ENCODE data around the gene CFAP68. TPM values are rescaled to one million over a fixed set of nuclear protein-coding genes. Genes with fewer than 3 reads are reported as not detected.
A peak's percentile ranks its signal among the peaks of the same experiment; 100 is the strongest.

Gene CFAP68
- total and polyA plus RNA-seq, 2 of the 13 experiments (the other 11 are each of a cell fraction or from before 2014, with no cell fraction given), result 22.2 to 25.6 TPM

DNA sequence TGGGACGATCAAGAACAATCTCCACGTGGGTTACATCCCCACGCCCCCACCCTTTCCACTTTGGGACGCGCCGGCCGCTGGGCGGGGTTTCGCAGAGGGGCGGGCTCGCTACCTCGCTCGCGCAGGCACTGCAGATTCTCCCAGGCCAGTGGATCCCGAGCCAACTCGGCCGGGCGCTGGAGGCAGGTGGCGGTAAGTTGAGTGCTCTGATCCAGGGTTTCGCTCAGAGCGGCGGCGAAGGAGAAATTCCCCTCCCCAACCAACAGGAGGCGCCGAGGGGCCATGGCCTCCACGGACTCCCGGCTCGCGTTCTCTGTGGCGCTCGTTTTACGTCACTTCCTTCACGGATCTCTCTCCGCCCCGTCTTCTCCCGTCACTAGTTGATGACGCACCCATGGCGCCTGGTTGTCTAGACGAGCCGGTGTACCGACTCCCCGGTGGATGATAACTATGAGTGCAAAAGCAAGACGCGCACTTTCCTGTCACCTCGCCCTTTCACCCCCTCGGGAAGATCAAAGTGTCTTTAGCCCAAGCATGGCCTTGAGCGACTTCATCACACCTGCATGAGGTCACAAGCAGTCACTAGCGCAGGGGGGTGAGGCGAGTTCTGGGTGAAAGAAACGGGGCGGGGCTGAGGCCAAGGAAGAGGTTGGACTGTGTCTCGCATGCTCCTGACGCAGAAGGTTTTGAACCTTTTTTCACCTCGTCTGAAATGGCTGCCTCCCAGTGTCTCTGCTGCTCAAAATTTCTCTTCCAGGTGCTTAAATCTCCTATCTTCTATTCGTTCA, at the start of gene CFAP68, which contains the start of gene FDXACB1 (continued):
- TF ChIP-seq, protein P1, sequence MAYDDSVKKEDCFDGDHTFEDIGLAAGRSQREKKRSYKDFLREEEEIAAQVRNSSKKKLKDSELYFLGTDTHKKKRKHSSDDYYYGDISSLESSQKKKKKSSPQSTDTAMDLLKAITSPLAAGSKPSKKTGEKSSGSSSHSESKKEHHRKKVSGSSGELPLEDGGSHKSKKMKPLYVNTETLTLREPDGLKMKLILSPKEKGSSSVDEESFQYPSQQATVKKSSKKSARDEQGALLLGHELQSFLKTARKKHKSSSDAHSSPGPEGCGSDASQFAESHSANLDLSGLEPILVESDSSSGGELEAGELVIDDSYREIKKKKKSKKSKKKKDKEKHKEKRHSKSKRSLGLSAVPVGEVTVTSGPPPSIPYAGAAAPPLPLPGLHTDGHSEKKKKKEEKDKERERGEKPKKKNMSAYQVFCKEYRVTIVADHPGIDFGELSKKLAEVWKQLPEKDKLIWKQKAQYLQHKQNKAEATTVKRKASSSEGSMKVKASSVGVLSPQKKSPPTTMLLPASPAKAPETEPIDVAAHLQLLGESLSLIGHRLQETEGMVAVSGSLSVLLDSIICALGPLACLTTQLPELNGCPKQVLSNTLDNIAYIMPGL (CRISPR knock-in tag; IDR thresholded peaks at IDR 0.05; ENCODE audit: borderline replicate concordance in 1 of 2, low read depth in 1 of 2), result peak; percentile 95 to 97
- TF ChIP-seq MZF1 (CRISPR knock-in tag; IDR thresholded peaks at IDR 0.05; ENCODE audit: borderline replicate concordance) (no peak), ZNF672 (CRISPR knock-in tag; IDR thresholded peaks at IDR 0.05) (no peak), KLF15 (CRISPR knock-in tag; IDR thresholded peaks at IDR 0.05; ENCODE audit: borderline replicate concordance) (no peak; the same call in 1 of the 2 replicates), FOXP1 (IDR thresholded peaks at IDR 0.05) (no peak), FOXP1 (CRISPR knock-in tag; IDR thresholded peaks at IDR 0.05) (0 out of 2 replicates have a peak, but pooled peaks have one; percentile 14), U2AF1 (optimal IDR thresholded peaks at IDR 0.05; ENCODE audit: low read depth, low read length) (no peak), ZNF160 (CRISPR knock-in tag; IDR thresholded peaks at IDR 0.05) (0 out of 2 replicates have a peak, but pooled peaks have one; percentile 69), TCF7L2 (IDR thresholded peaks at IDR 0.05; ENCODE audit: low read depth, low read length) (no peak), ARHGAP35 (CRISPR knock-in tag; IDR thresholded peaks at IDR 0.05; ENCODE audit: borderline replicate concordance) (0 out of 2 replicates have a peak, but pooled peaks have one; percentile 37), SIX4 (CRISPR knock-in tag; IDR thresholded peaks at IDR 0.05) (no peak)
- TF ChIP-seq, protein P2, sequence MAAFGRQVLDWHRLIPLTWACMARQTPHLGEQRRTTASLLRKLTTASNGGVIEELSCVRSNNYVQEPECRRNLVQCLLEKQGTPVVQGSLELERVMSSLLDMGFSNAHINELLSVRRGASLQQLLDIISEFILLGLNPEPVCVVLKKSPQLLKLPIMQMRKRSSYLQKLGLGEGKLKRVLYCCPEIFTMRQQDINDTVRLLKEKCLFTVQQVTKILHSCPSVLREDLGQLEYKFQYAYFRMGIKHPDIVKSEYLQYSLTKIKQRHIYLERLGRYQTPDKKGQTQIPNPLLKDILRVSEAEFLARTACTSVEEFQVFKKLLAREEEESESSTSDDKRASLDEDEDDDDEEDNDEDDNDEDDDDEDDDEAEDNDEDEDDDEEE (CRISPR knock-in tag; IDR thresholded peaks at IDR 0.05), result 0 out of 2 replicates have a peak, but pooled peaks have one; percentile 46
- TF ChIP-seq, protein P3, sequence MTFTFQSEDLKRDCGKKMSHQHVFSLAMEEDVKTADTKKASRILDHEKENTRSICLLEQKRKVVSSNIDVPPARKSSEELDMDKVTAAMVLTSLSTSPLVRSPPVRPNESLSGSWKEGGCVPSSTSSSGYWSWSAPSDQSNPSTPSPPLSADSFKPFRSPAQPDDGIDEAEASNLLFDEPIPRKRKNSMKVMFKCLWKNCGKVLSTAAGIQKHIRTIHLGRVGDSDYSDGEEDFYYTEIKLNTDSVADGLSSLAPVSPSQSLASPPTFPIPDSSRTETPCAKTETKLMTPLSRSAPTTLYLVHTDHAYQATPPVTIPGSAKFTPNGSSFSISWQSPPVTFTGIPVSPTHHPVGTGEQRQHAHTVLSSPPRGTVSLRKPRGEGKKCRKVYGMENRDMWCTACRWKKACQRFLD (CRISPR knock-in tag; IDR thresholded peaks at IDR 0.05; ENCODE audit: borderline replicate concordance), result no peak
- TF ChIP-seq, protein P4, sequence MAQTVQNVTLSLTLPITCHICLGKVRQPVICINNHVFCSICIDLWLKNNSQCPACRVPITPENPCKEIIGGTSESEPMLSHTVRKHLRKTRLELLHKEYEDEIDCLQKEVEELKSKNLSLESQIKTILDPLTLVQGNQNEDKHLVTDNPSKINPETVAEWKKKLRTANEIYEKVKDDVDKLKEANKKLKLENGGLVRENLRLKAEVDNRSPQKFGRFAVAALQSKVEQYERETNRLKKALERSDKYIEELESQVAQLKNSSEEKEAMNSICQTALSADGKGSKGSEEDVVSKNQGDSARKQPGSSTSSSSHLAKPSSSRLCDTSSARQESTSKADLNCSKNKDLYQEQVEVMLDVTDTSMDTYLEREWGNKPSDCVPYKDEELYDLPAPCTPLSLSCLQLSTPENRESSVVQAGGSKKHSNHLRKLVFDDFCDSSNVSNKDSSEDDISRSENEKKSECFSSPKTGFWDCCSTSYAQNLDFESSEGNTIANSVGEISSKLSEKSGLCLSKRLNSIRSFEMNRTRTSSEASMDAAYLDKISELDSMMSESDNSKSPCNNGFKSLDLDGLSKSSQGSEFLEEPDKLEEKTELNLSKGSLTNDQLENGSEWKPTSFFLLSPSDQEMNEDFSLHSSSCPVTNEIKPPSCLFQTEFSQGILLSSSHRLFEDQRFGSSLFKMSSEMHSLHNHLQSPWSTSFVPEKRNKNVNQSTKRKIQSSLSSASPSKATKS (CRISPR knock-in tag; IDR thresholded peaks at IDR 0.05), result no peak
- TF ChIP-seq, protein P5, sequence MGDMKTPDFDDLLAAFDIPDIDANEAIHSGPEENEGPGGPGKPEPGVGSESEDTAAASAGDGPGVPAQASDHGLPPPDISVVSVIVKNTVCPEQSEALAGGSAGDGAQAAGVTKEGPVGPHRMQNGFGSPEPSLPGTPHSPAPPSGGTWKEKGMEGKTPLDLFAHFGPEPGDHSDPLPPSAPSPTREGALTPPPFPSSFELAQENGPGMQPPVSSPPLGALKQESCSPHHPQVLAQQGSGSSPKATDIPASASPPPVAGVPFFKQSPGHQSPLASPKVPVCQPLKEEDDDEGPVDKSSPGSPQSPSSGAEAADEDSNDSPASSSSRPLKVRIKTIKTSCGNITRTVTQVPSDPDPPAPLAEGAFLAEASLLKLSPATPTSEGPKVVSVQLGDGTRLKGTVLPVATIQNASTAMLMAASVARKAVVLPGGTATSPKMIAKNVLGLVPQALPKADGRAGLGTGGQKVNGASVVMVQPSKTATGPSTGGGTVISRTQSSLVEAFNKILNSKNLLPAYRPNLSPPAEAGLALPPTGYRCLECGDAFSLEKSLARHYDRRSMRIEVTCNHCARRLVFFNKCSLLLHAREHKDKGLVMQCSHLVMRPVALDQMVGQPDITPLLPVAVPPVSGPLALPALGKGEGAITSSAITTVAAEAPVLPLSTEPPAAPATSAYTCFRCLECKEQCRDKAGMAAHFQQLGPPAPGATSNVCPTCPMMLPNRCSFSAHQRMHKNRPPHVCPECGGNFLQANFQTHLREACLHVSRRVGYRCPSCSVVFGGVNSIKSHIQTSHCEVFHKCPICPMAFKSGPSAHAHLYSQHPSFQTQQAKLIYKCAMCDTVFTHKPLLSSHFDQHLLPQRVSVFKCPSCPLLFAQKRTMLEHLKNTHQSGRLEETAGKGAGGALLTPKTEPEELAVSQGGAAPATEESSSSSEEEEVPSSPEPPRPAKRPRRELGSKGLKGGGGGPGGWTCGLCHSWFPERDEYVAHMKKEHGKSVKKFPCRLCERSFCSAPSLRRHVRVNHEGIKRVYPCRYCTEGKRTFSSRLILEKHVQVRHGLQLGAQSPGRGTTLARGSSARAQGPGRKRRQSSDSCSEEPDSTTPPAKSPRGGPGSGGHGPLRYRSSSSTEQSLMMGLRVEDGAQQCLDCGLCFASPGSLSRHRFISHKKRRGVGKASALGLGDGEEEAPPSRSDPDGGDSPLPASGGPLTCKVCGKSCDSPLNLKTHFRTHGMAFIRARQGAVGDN (CRISPR knock-in tag; IDR thresholded peaks at IDR 0.05), result peak; percentile 92
